H9 (cell line): ENCODE measurements around the gene PITPNM3. TPM values are rescaled to one million over a fixed set of nuclear protein-coding genes. Genes with fewer than 3 reads are reported as not detected.

ENCODE experiments used
- DNase-seq: peaks from one replicate; pipeline ENCODE4 v3.0.0-alpha.2; 2017
- H2AFZ ChIP-seq: one replicate; pipeline ENCODE4 v1.6.1; 2013; ENCODE audit warnings: mild to moderate bottlenecking, low read length, control low read depth, moderate library complexity
- H2AK5ac ChIP-seq: 2 replicates; pipeline ENCODE4 v1.6.1; 2013; ENCODE audit warnings: low read length, control low read depth, mixed read lengths; ENCODE audit not compliant: insufficient read length
- H2BK120ac ChIP-seq: one replicate; pipeline ENCODE4 v1.6.1; 2013; ENCODE audit warnings: low read depth, mild to moderate bottlenecking, low read length, control low read depth, inconsistent platforms; ENCODE audit not compliant: poor library complexity, severe bottlenecking
- H2BK12ac ChIP-seq: 2 replicates; pipeline ENCODE4 v1.6.1; 2013; ENCODE audit warnings: low read length, control low read depth, mixed read lengths, low read depth; ENCODE audit not compliant: insufficient read length
- H2BK15ac ChIP-seq: 2 replicates; pipeline ENCODE4 v1.6.1; 2013; ENCODE audit warnings: low read depth, low read length, control low read depth
- H2BK20ac ChIP-seq: one replicate; pipeline ENCODE4 v1.6.1; 2013; ENCODE audit warnings: low read depth, mild to moderate bottlenecking, low read length, control low read depth, inconsistent platforms; ENCODE audit not compliant: poor library complexity, severe bottlenecking
- H2BK5ac ChIP-seq: 2 replicates; pipeline ENCODE4 v1.6.1; 2013; ENCODE audit warnings: low read length, control low read depth, mixed read lengths; ENCODE audit not compliant: insufficient read length
- H3K14ac ChIP-seq: 2 replicates; pipeline ENCODE4 v1.6.1; 2013; ENCODE audit warnings: low read length, control low read depth; ENCODE audit not compliant: insufficient read depth
- H3K18ac ChIP-seq: 2 replicates; pipeline ENCODE4 v1.6.1; 2013; ENCODE audit warnings: low read depth, mild to moderate bottlenecking, mixed read lengths, low read length, control low read depth; ENCODE audit not compliant: insufficient read length
- H3K23ac ChIP-seq: 2 replicates; pipeline ENCODE4 v1.6.1; 2013; ENCODE audit warnings: low read length, control low read depth, mixed read lengths, low read depth; ENCODE audit not compliant: insufficient read length
- H3K23me2 ChIP-seq: 2 replicates; pipeline ENCODE4 v1.6.1; 2013; ENCODE audit warnings: low read depth, mild to moderate bottlenecking, mixed read lengths, low read length, control low read depth; ENCODE audit not compliant: insufficient read length, poor library complexity, severe bottlenecking
- H3K27ac ChIP-seq: 2 replicates; pipeline ENCODE4 v1.5.1; 2013; ENCODE audit warnings: low read length, control low read depth, mixed read lengths, low read depth; ENCODE audit not compliant: insufficient read length
- H3K27me3 ChIP-seq: 2 replicates; pipeline ENCODE4 v1.6.1; 2013; ENCODE audit warnings: low read length, control low read depth, inconsistent platforms; ENCODE audit not compliant: insufficient read depth
- H3K4ac ChIP-seq: 2 replicates; pipeline ENCODE4 v1.6.1; 2013; ENCODE audit warnings: low read depth, mild to moderate bottlenecking, control low read depth, inconsistent platforms, low read length, moderate library complexity
- H3K4me1 ChIP-seq: 2 replicates; pipeline ENCODE4 v1.6.1; 2013; ENCODE audit warnings: low read length, control low read depth, inconsistent platforms; ENCODE audit not compliant: insufficient read depth
- H3K4me2 ChIP-seq: 2 replicates; pipeline ENCODE4 v1.6.1; 2013; ENCODE audit warnings: low read length, control low read depth, mixed read lengths; ENCODE audit not compliant: insufficient read length, insufficient read depth
- H3K56ac ChIP-seq: 2 replicates; pipeline ENCODE4 v1.6.1; 2013; ENCODE audit warnings: low read depth, mild to moderate bottlenecking, mixed read lengths, low read length, control low read depth; ENCODE audit not compliant: insufficient read length
- H3K79me1 ChIP-seq: 2 replicates; pipeline ENCODE4 v1.6.1; 2013; ENCODE audit warnings: low read depth, mild to moderate bottlenecking, moderate library complexity, low read length, control low read depth, inconsistent platforms; ENCODE audit not compliant: insufficient read depth, poor library complexity, severe bottlenecking
- H3K79me2 ChIP-seq: 2 replicates; pipeline ENCODE4 v1.6.1; 2013; ENCODE audit warnings: low read length, control low read depth, inconsistent platforms; ENCODE audit not compliant: insufficient read depth
- H3K9ac ChIP-seq: 2 replicates; pipeline ENCODE4 v1.6.1; 2013; ENCODE audit warnings: low read length, control low read depth, mixed read lengths; ENCODE audit not compliant: insufficient read length; ENCODE audit errors: extremely low read depth
- H3K9me3 ChIP-seq: one replicate; pipeline ENCODE4 v1.6.1; 2013; ENCODE audit warnings: low read depth, low read length, inconsistent platforms; ENCODE audit not compliant: control insufficient read depth
- H3T11ph ChIP-seq: one replicate; pipeline ENCODE4 v1.6.1; 2013; ENCODE audit warnings: mild to moderate bottlenecking, low read length, control low read depth, inconsistent platforms
- H4K20me1 ChIP-seq: one replicate; pipeline ENCODE4 v1.6.1; 2013; ENCODE audit not compliant: control insufficient read depth, insufficient read length, insufficient read depth
- H4K5ac ChIP-seq: 2 replicates; pipeline ENCODE4 v1.6.1; 2013; ENCODE audit warnings: low read depth, mild to moderate bottlenecking, mixed read lengths, low read length, control low read depth; ENCODE audit not compliant: insufficient read length
- H4K8ac ChIP-seq: replicated peaks from 2 replicates; pipeline ENCODE4 v1.6.1; 2013; ENCODE audit warnings: low read length, control low read depth, mixed read lengths, low read depth; ENCODE audit not compliant: insufficient read length
- H4K91ac ChIP-seq: 2 replicates; pipeline ENCODE4 v1.6.1; 2013; ENCODE audit warnings: low read depth, mild to moderate bottlenecking, moderate library complexity, mixed read lengths, low read length, control low read depth; ENCODE audit not compliant: insufficient read length
- H3K27ac Mint-ChIP-seq, 3 experiments: 2 replicates in 2 of 3; 3 replicates in 1 of 3; pipeline ENCODE4 v1.8.0; 2020 to 2021; ENCODE audit warnings: mixed read lengths in 3 of 3, mild to moderate bottlenecking in 1 of 3, moderate library complexity in 1 of 3
- H3K27me3 Mint-ChIP-seq: 2 replicates; pipeline ENCODE4 v1.8.0; 2021; ENCODE audit warnings: low read depth, mild to moderate bottlenecking, moderate library complexity, mixed read lengths
- H3K36me3 Mint-ChIP-seq, 3 experiments: 2 replicates in 2 of 3; 3 replicates in 1 of 3; pipeline ENCODE4 v1.8.0; 2020 to 2021; ENCODE audit warnings: low read depth in 3 of 3, mixed read lengths in 3 of 3; ENCODE audit not compliant: insufficient read depth in 1 of 3
- H3K4me1 Mint-ChIP-seq, 2 experiments: 2 replicates each; pipeline ENCODE4 v1.8.0; 2020; ENCODE audit warnings: mixed read lengths in 2 of 2
- H3K4me3 Mint-ChIP-seq, 2 experiments: 2 replicates in 1 of 2; 3 replicates in 1 of 2; pipeline ENCODE4 v1.8.0; 2020 to 2021; ENCODE audit warnings: mild to moderate bottlenecking in 2 of 2, mixed read lengths in 2 of 2, moderate library complexity in 1 of 2
- H3K9me3 Mint-ChIP-seq, 2 experiments: 2 replicates in 1 of 2; 3 replicates in 1 of 2; pipeline ENCODE4 v1.8.0; 2020; ENCODE audit warnings: mild to moderate bottlenecking in 2 of 2, mixed read lengths in 2 of 2, moderate library complexity in 1 of 2
- WGBS: extraction: QIAGEN DNeasy Blood & Tissue Kit; methylation state at CpG from one replicate; pipeline ENCODE4 v1.1.7; 2013; ENCODE audit warnings: missing lambda C conversion rate, low lambda C conversion rate, mixed read lengths; ENCODE audit not compliant: insufficient read length; ENCODE audit errors: extremely low coverage; 5-methylcytosine and 5-hydroxymethylcytosine counted together
- total RNA-seq: library from RNA; stranded (reverse); gene quantifications from 2 replicates; pipeline ENCODE4 v1.2.1, GENCODE V29; 2021
- TF ChIP-seq, protein P1 (sequence below): fragments of 200-600 bp; sonication (generic); conservative IDR thresholded peaks from 3 replicates; pipeline ENCODE4 v1.8.0; 2021; ENCODE audit warnings: antibody characterized with exemption, mild to moderate bottlenecking

Gene PITPNM3
- total RNA-seq, 1 experiment from 2014 or later = 3.4 TPM

DNA sequence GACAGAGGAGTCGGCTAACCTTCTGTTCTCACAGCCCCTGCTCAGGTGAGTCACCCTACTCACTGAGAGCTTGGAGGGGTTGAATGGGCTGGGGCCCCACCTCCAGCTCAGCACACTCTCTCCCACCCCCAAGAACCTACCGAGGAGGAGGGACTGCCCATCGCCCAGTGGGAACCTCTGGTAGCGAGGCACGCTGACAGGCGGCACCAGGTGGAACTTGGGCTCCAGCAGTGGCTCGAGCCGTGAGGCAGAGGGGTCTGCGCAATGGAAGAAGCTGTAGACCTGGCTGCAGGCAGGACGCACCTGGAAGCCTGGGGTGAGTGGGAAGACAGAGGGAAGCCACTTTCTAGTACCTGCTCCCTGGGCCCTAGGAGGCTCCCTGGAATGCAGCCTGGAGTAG is 83.8 kb downstream of the PITPNM3 start:
- no peaks in the 10 kb centered on the region for H3K9me3 ChIP-seq
- H3K36me3 Mint-ChIP-seq = no peaks in the 10 kb centered on the region; a peak in 2 of 7 replicates
- H3K18ac ChIP-seq = no peak overlapping the region
- no peak overlapping the region for H2BK120ac ChIP-seq
- no peak overlapping the region for H3K56ac ChIP-seq
- no peak overlapping the region for H3K4me2 ChIP-seq
- H3T11ph ChIP-seq = no peak overlapping the region
- H3K23me2 ChIP-seq = no peaks in the 10 kb centered on the region
- H3K79me1 ChIP-seq = no peaks in the 10 kb centered on the region
- H3K27ac ChIP-seq = no peak overlapping the region
- no peaks in the 10 kb centered on the region for H3K4me1 ChIP-seq
- no peak overlapping the region for H4K91ac ChIP-seq
- no peaks in the 10 kb centered on the region for H3K27me3 ChIP-seq
- no peak overlapping the region for H3K9ac ChIP-seq
- no peak overlapping the region; a peak in 1 of 5 replicates for H3K4me3 Mint-ChIP-seq
- no peak overlapping the region for H3K4ac ChIP-seq
- H4K5ac ChIP-seq = no peak overlapping the region
- no peak for DNase-seq
- TF ChIP-seq, protein P1, sequence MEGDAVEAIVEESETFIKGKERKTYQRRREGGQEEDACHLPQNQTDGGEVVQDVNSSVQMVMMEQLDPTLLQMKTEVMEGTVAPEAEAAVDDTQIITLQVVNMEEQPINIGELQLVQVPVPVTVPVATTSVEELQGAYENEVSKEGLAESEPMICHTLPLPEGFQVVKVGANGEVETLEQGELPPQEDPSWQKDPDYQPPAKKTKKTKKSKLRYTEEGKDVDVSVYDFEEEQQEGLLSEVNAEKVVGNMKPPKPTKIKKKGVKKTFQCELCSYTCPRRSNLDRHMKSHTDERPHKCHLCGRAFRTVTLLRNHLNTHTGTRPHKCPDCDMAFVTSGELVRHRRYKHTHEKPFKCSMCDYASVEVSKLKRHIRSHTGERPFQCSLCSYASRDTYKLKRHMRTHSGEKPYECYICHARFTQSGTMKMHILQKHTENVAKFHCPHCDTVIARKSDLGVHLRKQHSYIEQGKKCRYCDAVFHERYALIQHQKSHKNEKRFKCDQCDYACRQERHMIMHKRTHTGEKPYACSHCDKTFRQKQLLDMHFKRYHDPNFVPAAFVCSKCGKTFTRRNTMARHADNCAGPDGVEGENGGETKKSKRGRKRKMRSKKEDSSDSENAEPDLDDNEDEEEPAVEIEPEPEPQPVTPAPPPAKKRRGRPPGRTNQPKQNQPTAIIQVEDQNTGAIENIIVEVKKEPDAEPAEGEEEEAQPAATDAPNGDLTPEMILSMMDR = no peak
- H2BK5ac ChIP-seq = no peak overlapping the region
- no peaks in the 10 kb centered on the region for H3K79me2 ChIP-seq
- H3K9me3 Mint-ChIP-seq = no peaks in the 10 kb centered on the region; a peak in 1 of 5 replicates
- no peak overlapping the region for H2BK12ac ChIP-seq
- no peak overlapping the region for H2AK5ac ChIP-seq
- H4K8ac ChIP-seq = no peak overlapping the region
- H4K20me1 ChIP-seq = no peaks in the 10 kb centered on the region
- no peak overlapping the region for H2BK15ac ChIP-seq
- WGBS = no CpG with 5 or more reads among the region's 10 CpGs
- no peak overlapping the region; a peak in 2 of 7 replicates for H3K27ac Mint-ChIP-seq
- H3K14ac ChIP-seq = no peak overlapping the region
- no peak overlapping the region for H2AFZ ChIP-seq
- H3K4me1 Mint-ChIP-seq = peaks cover 35 to 46% of the 10 kb centered on the region in 2 experiments
- no peak overlapping the region for H3K23ac ChIP-seq
- H2BK20ac ChIP-seq = no peak overlapping the region
- peaks cover 2% of the 10 kb centered on the region; the same call in 1 of the 2 replicates for H3K27me3 Mint-ChIP-seq
